HCT116 (cell line): ENCODE data around the gene PITPNC1. TPM values are rescaled to one million over a fixed set of nuclear protein-coding genes. Genes with fewer than 3 reads are reported as not detected.

Experiments used
- ATAC-seq: fragments of 200-7000 bp; cut with Tn5 transposase; 2 replicates; pipeline ENCODE4 v1.9.1; 2020; ENCODE audit warnings: mild to moderate bottlenecking, moderate library complexity
- BruUV-seq: library from RNA; stranded (reverse); fragments of 400-500 nt; replicated peaks from 2 replicates; lab custom pipeline; 2021; lab: Mats Ljungman, UMichigan
- CTCF ChIA-PET: fragments of 300-600 bp; sonication (Branson Sonifier 250); formaldehyde crosslinking; loops from one replicate; lab custom pipeline; 2021; ENCODE audit warnings: antibody characterized with exemption; lab: Charles Lee
- POLR2A ChIA-PET: fragments of 300-600, 350-600 bp; sonication (Branson Sonifier 250); formaldehyde crosslinking; loops from one replicate; lab custom pipeline; 2021; ENCODE audit warnings: antibody characterized with exemption; lab: Charles Lee
- RAD21 ChIA-PET, 2 experiments: fragments of 300-600 bp; sonication (Branson Sonifier 250); formaldehyde crosslinking; loops; one replicate each; lab custom pipeline; 2023; ENCODE audit warnings: low total read pairs in 2 of 2; ENCODE audit not compliant: uncharacterized antibody in 2 of 2, unreplicated experiment in 2 of 2, low non-redundant PET in 1 of 2; lab: Charles Lee
- DNase-seq: peaks from one replicate; pipeline ENCODE4 v3.0.0-alpha.2; 2010; ENCODE audit warnings: low read depth, low spot score
- H2AFZ ChIP-seq: fragments of 200-600 bp; shearing (Covaris generic), sonication (generic); 2 replicates; pipeline ENCODE4 v1.6.1; 2017; ENCODE audit warnings: low read depth, mixed run types, mixed read lengths, antibody characterized with exemption, low read length; ENCODE audit not compliant: poor library complexity, severe bottlenecking
- H3K27ac ChIP-seq: 2 replicates; pipeline ENCODE4 v1.5.1; 2012; ENCODE audit warnings: low read depth, low read length
- H3K27me3 ChIP-seq: fragments of 200-600 bp; sonication (generic); 2 replicates; pipeline ENCODE4 v1.6.1; 2016; ENCODE audit warnings: mixed run types, low read length, mixed read lengths; ENCODE audit not compliant: insufficient read depth
- H3K36me3 ChIP-seq, 2 experiments: fragments of 200-500 bp in 1 of 2; fragments of 200-600 bp in 1 of 2; sonication (Bioruptor generic) in 1 of 2; sonication (generic) in 1 of 2; 2 replicates each; pipeline versions ENCODE4 v1.5.1 to v1.6.1; 2014 to 2016; ENCODE audit warnings: low read length in 2 of 2, inconsistent platforms in 1 of 2, mixed read lengths in 1 of 2, mixed run types in 1 of 2; ENCODE audit not compliant: insufficient read depth in 2 of 2, control insufficient read depth in 1 of 2
- H3K4me1 ChIP-seq, 2 experiments: fragments of 200-600 bp in 1 of 2; sonication (generic) in 1 of 2; 2 replicates each; pipeline versions ENCODE4 v1.5.1 to v1.6.1; 2012 to 2017; ENCODE audit warnings: low read length in 2 of 2, inconsistent platforms in 1 of 2, mild to moderate bottlenecking in 1 of 2, mixed read lengths in 1 of 2, mixed run types in 1 of 2, moderate library complexity in 1 of 2; ENCODE audit not compliant: insufficient read depth in 2 of 2, control insufficient read depth in 1 of 2
- H3K4me2 ChIP-seq: fragments of 200-600 bp; sonication (generic); 2 replicates; pipeline ENCODE4 v1.6.1; 2017; ENCODE audit warnings: mixed run types, low read length, mixed read lengths
- H3K4me3 ChIP-seq, 2 experiments: fragments of 200-600 bp in 1 of 2; sonication (generic) in 1 of 2; replicated peaks in 1 of 2; 2 replicates each; pipeline ENCODE4 v1.5.1; 2011 to 2016; ENCODE audit warnings: low read length in 2 of 2, control low read depth in 1 of 2, low read depth in 1 of 2, mild to moderate bottlenecking in 1 of 2, mixed read lengths in 1 of 2, mixed run types in 1 of 2
- H3K79me2 ChIP-seq: fragments of 200-600 bp; sonication (generic); 2 replicates; pipeline ENCODE4 v1.6.1; 2017; ENCODE audit warnings: mild to moderate bottlenecking, mixed run types, low read length, moderate library complexity, mixed read lengths; ENCODE audit not compliant: insufficient read depth
- H3K9ac ChIP-seq: fragments of 200-600 bp; sonication (generic); 2 replicates; pipeline ENCODE4 v1.6.1; 2016; ENCODE audit warnings: low read length, mixed read lengths
- H3K9me2 ChIP-seq: fragments of 200-600 bp; sonication (generic), shearing (Covaris generic); 2 replicates; pipeline ENCODE4 v1.6.1; 2017; ENCODE audit warnings: mixed run types, mild to moderate bottlenecking, moderate library complexity; ENCODE audit not compliant: insufficient read depth
- H3K9me3 ChIP-seq, 2 experiments: fragments of 200-500 bp in 1 of 2; fragments of 200-600 bp in 1 of 2; sonication (Bioruptor generic) in 1 of 2; sonication (generic) in 1 of 2; 2 replicates each; pipeline ENCODE4 v1.6.1; 2014 to 2017; ENCODE audit warnings: low read length in 2 of 2, mixed read lengths in 2 of 2, inconsistent platforms in 1 of 2, low read depth in 1 of 2, mild to moderate bottlenecking in 1 of 2, mixed run types in 1 of 2, moderate library complexity in 1 of 2; ENCODE audit not compliant: control insufficient read depth in 1 of 2, insufficient read depth in 1 of 2
- H4K20me1 ChIP-seq: fragments of 200-600 bp; sonication (generic), shearing (Covaris generic); 2 replicates; pipeline ENCODE4 v1.6.1; 2017; ENCODE audit warnings: mixed run types, mild to moderate bottlenecking, moderate library complexity; ENCODE audit not compliant: insufficient read depth
- CEBPB ChIP-seq: IDR thresholded peaks from 2 replicates; pipeline ENCODE4 v1.6.1; 2012; ENCODE audit warnings: low read depth
- EGR1 ChIP-seq: IDR thresholded peaks from 2 replicates; pipeline ENCODE4 v1.6.1; 2012; ENCODE audit warnings: low read depth
- ELF1 ChIP-seq: IDR thresholded peaks from 2 replicates; pipeline ENCODE4 v1.6.1; 2012; ENCODE audit warnings: low read depth, borderline replicate concordance
- EZH2 ChIP-seq: fragments of 200-600 bp; sonication (generic); IDR thresholded peaks from 2 replicates; pipeline ENCODE4 v1.6.1; 2017; ENCODE audit warnings: antibody characterized with exemption, mixed run types
- FOSL1 ChIP-seq: IDR thresholded peaks from 2 replicates; pipeline ENCODE4 v1.6.1; 2012; ENCODE audit warnings: low read depth
- MAX ChIP-seq: IDR thresholded peaks from 2 replicates; pipeline ENCODE4 v1.6.1; 2012
- POLR2A ChIP-seq: IDR thresholded peaks from 2 replicates; pipeline ENCODE4 v1.7.0; 2011; ENCODE audit warnings: borderline replicate concordance; ENCODE audit not compliant: insufficient read depth, insufficient read length; ENCODE audit errors: extremely low read depth
- REST ChIP-seq: IDR thresholded peaks from 2 replicates; pipeline ENCODE4 v1.6.1; 2012; ENCODE audit warnings: low read depth
- SP1 ChIP-seq: IDR thresholded peaks from 2 replicates; pipeline ENCODE4 v1.6.1; 2012; ENCODE audit warnings: low read depth
- TCF7L2 ChIP-seq: IDR thresholded peaks from 2 replicates; pipeline ENCODE4 v1.7.0; 2011; ENCODE audit warnings: borderline replicate concordance, inconsistent platforms; ENCODE audit not compliant: insufficient read depth, insufficient read length; ENCODE audit errors: extremely low read depth
- ZBTB33 ChIP-seq: IDR thresholded peaks from 2 replicates; pipeline ENCODE4 v1.6.1; 2011; ENCODE audit warnings: mild to moderate bottlenecking, low read length, moderate library complexity; ENCODE audit not compliant: insufficient replicate concordance; ENCODE audit errors: extremely low read depth
- ZNF274 ChIP-seq: fragments of 200-500 bp; sonication (Bioruptor generic); IDR thresholded peaks from 2 replicates; pipeline ENCODE4 v1.6.1; 2014; ENCODE audit warnings: mild to moderate bottlenecking, low read depth, low read length, inconsistent platforms
- intact Hi-C: fragments of 100-400 bp; cut with micrococcal nuclease; formaldehyde crosslinking; loops from 2 replicates; pipeline ENCODE4 v1.10.0; 2022
- total RNA-seq: library from RNA; stranded (reverse); gene quantifications from one replicate; pipeline ENCODE4 v1.2.1, GENCODE V29; 2021; ENCODE audit not compliant: unreplicated experiment
- TF ChIP-seq, protein P1 (sequence below), 3 experiments: fragments of 200-600 bp in 1 of 3; sonication (generic) in 1 of 3; IDR thresholded peaks in 2 of 3; conservative IDR thresholded peaks in 1 of 3; 2 replicates each; pipeline ENCODE4 v1.5.1; 2012 to 2017; ENCODE audit warnings: low read depth in 2 of 3, low read length in 2 of 3, antibody characterized with exemption in 1 of 3, borderline replicate concordance in 1 of 3, control low read depth in 1 of 3, mild to moderate bottlenecking in 1 of 3, mixed read lengths in 1 of 3, mixed run types in 1 of 3, moderate library complexity in 1 of 3; ENCODE audit not compliant: insufficient read depth in 1 of 3

Gene PITPNC1
- total RNA-seq, 1 experiment from 2014 or later = 41.9 TPM

DNA sequence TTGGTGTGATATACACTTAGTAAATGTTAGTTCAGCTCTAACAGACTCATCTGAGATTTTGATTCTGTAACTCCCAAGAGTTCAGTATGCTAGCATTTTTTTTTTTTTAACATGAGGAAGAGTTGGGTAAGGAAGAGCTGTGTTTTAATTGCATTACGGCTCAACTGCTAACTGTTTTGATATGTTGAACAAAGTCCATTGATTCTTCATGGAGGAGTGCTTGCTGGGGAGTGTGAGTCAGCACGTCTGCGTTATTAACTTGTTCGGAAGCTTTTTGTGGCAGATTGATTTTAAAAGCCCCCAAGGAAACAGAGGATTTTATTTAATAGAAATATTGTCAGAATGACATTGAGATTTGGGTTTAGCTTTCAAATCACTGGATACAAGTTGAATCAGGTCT is 45.8 kb downstream of the PITPNC1 start (continued):
- peak; percentile 82 for TF ChIP-seq FOSL1
- no peak for TF ChIP-seq REST
- TF ChIP-seq ZNF274 = no peak
- TF ChIP-seq MAX = no peak
- no peak for TF ChIP-seq ELF1
- TF ChIP-seq EGR1 = peak; percentile 47; the same call in 1 of the 2 replicates
- TF ChIP-seq CEBPB = no peak
- TF ChIP-seq SP1 = peak; percentile 72
- no peak for TF ChIP-seq POLR2A

GRCh38 chr17:67425571-67426160 is 48.6 kb downstream of the PITPNC1 start:
- Histone ChIP-seq H3K9ac (no peak overlapping the region), H3K27me3 (no peaks in the 10 kb centered on the region), H3K4me1 (peaks cover 47 to 86% of the 10 kb centered on the region in 2 experiments), H3K9me3 (no peaks in the 10 kb centered on the region), H3K79me2 (peaks cover 16% of the 10 kb centered on the region; the same call in 1 of the 2 replicates), H4K20me1 (no peaks in the 10 kb centered on the region), H3K9me2 (no peaks in the 10 kb centered on the region), H3K4me2 (no peak overlapping the region), H3K36me3 (no peaks in the 10 kb centered on the region), H3K4me3 (no peak overlapping the region), H2AFZ (no peak overlapping the region), H3K27ac (no peak overlapping the region)
- intact Hi-C loops = no loop called here
- no peak for DNase-seq
- ATAC-seq = no peak
- CTCF ChIA-PET = no interaction called here
- POLR2A ChIA-PET = no interaction called here
- RAD21 ChIA-PET = interaction anchor here in 1 of 2 experiments (1.1 kb wide), 1 partner anchor 49 kb away, joined by 4 read pairs; no protein-coding TSS in a partner anchor
- no peak for TF ChIP-seq EGR1
- TF ChIP-seq EZH2 = no peak
- TF ChIP-seq, protein P1, sequence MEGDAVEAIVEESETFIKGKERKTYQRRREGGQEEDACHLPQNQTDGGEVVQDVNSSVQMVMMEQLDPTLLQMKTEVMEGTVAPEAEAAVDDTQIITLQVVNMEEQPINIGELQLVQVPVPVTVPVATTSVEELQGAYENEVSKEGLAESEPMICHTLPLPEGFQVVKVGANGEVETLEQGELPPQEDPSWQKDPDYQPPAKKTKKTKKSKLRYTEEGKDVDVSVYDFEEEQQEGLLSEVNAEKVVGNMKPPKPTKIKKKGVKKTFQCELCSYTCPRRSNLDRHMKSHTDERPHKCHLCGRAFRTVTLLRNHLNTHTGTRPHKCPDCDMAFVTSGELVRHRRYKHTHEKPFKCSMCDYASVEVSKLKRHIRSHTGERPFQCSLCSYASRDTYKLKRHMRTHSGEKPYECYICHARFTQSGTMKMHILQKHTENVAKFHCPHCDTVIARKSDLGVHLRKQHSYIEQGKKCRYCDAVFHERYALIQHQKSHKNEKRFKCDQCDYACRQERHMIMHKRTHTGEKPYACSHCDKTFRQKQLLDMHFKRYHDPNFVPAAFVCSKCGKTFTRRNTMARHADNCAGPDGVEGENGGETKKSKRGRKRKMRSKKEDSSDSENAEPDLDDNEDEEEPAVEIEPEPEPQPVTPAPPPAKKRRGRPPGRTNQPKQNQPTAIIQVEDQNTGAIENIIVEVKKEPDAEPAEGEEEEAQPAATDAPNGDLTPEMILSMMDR (IDR thresholded peaks at IDR 0.05 in 2 of 3, conservative IDR thresholded peaks at IDR 0.05 in 1 of 3; ENCODE audit: borderline replicate concordance in 1 of 3, insufficient read depth in 1 of 3, low read depth in 2 of 3, low read length in 2 of 3) = no peak
- no peak for TF ChIP-seq ZBTB33
- peak; percentile 8; the same call in 1 of the 2 replicates for TF ChIP-seq CEBPB
- no peak for TF ChIP-seq FOSL1
- TF ChIP-seq TCF7L2 = no peak
- no TSS peak for BruUV-seq
